Hepatocyte (in vitro differentiated cells): ENCODE data around the gene SH3PXD2A.

ENCODE experiments used
- EZH2 ChIP-seq: fragments of 200-600 bp; sonication (generic); IDR thresholded peaks from 2 replicates; pipeline ENCODE4 v1.6.1; 2016; ENCODE audit warnings: antibody characterized with exemption, mild to moderate bottlenecking, borderline replicate concordance
- EZH2phosphoT487 ChIP-seq: fragments of 200-600 bp; sonication (generic); IDR thresholded peaks from one replicate; pipeline ENCODE4 v1.6.1; 2018; ENCODE audit warnings: antibody characterized with exemption, mild to moderate bottlenecking, low read depth, moderate library complexity; ENCODE audit not compliant: unreplicated experiment, severe bottlenecking
- TF ChIP-seq, protein P1 (sequence below): fragments of 200-600 bp; sonication (generic); IDR thresholded peaks from 2 replicates; pipeline ENCODE4 v1.5.1; 2016; ENCODE audit warnings: antibody characterized with exemption, mild to moderate bottlenecking; ENCODE audit not compliant: poor library complexity

DNA sequence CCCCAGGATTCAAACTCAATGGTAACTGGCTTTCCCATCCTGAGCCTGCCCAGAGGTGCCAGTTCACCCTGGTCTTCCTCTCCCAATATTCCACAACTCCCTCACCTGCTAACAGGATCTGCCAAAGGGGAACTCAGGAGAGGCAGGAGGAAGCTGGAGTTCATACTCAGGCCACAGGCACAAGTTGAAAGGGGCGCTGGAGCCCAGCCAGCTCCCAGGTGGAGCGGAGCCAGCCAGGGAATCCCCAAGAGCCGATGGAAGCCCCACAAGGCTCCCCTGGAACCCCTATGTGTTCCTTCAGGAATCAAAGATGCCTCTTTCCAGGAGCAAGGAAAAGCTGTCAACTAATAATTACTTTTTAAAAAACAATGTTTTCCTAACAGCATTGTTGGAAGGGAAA is 63.5 kb downstream of the SH3PXD2A start:
- TF ChIP-seq, protein P1, sequence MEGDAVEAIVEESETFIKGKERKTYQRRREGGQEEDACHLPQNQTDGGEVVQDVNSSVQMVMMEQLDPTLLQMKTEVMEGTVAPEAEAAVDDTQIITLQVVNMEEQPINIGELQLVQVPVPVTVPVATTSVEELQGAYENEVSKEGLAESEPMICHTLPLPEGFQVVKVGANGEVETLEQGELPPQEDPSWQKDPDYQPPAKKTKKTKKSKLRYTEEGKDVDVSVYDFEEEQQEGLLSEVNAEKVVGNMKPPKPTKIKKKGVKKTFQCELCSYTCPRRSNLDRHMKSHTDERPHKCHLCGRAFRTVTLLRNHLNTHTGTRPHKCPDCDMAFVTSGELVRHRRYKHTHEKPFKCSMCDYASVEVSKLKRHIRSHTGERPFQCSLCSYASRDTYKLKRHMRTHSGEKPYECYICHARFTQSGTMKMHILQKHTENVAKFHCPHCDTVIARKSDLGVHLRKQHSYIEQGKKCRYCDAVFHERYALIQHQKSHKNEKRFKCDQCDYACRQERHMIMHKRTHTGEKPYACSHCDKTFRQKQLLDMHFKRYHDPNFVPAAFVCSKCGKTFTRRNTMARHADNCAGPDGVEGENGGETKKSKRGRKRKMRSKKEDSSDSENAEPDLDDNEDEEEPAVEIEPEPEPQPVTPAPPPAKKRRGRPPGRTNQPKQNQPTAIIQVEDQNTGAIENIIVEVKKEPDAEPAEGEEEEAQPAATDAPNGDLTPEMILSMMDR: no peak
- TF ChIP-seq EZH2phosphoT487 (no peak), EZH2 (no peak)
